Upper lobe of left lung (tissue), 6 donors: Measurements from ENCODE around the gene TBX19. TPM values are rescaled to one million over a fixed set of nuclear protein-coding genes. Genes with fewer than 3 reads are reported as not detected.

Experiments used
- ATAC-seq, 2 donors: fragments of 200-7000 bp; cut with Tn5 transposase; one replicate each; pipeline ENCODE4 v1.9.1; 2022; ENCODE audit warnings: mild to moderate bottlenecking in 2 of 2, moderate library complexity in 2 of 2; ENCODE audit not compliant: low FRiP score in 2 of 2
- DNase-seq, 2 donors: peaks; one replicate each; pipeline ENCODE4 v3.0.0-alpha.2; 2019 to 2020
- H3K27ac ChIP-seq, 4 donors: fragments of 200-600 bp; sonication (generic); one replicate each; pipeline ENCODE4 v1.5.1; 2016 to 2019
- H3K27me3 ChIP-seq, 4 donors: fragments of 200-600 bp; sonication (generic); one replicate each; pipeline ENCODE4 v1.5.1; 2017 to 2019
- H3K36me3 ChIP-seq, 4 donors: fragments of 200-600 bp; sonication (generic); one replicate each; pipeline ENCODE4 v1.5.1; 2016 to 2019
- H3K4me1 ChIP-seq, 4 donors: fragments of 200-600 bp; sonication (generic); one replicate each; pipeline ENCODE4 v1.5.1; 2018 to 2019
- H3K4me3 ChIP-seq, 4 donors: fragments of 200-600 bp; sonication (generic); one replicate each; pipeline ENCODE4 v1.5.1; 2017 to 2019; ENCODE audit warnings: mild to moderate bottlenecking in 2 of 4, moderate library complexity in 1 of 4
- H3K9me3 ChIP-seq, 4 donors: fragments of 200-600 bp; sonication (generic); one replicate each; pipeline ENCODE4 v1.5.1; 2018 to 2019
- CTCF ChIP-seq, 6 experiments: fragments of 450-650 bp in 4 of 6; fragments of 200-600 bp in 2 of 6; sonication (generic) in 2 of 6; IDR thresholded peaks; one replicate each; pipeline ENCODE4 v1.5.1; 2016 to 2019; ENCODE audit warnings: antibody characterized with exemption in 6 of 6
- EP300 ChIP-seq, 4 donors: sonication (generic); formaldehyde crosslinking; IDR thresholded peaks; one replicate each; pipeline ENCODE4 v1.5.1; 2017; ENCODE audit warnings: antibody characterized with exemption in 4 of 4, control low read depth in 2 of 4
- POLR2A ChIP-seq, 4 donors: fragments of 450-650 bp; IDR thresholded peaks; one replicate each; pipeline ENCODE4 v1.5.1; 2016 to 2017; ENCODE audit warnings: antibody characterized with exemption in 4 of 4, mild to moderate bottlenecking in 2 of 4
- POLR2AphosphoS5 ChIP-seq, 2 donors: sonication (generic); formaldehyde crosslinking; IDR thresholded peaks; one replicate each; pipeline ENCODE4 v1.5.1; 2017; ENCODE audit warnings: antibody characterized with exemption in 2 of 2
- WGBS, 2 donors: methylation state at CpG; one replicate each; pipeline ENCODE4 v1.1.5; 2017 to 2018; 5-methylcytosine and 5-hydroxymethylcytosine counted together
- total RNA-seq, 6 donors: library from RNA; depleted of rRNA in 4 of 6; stranded (reverse); fragments of >200 nt in 4 of 6; gene quantifications; one replicate each; pipeline versions ENCODE4 v1.1.0 to v1.2.1, GENCODE V29; 2016 to 2021
- donor health status: DM: no; HTN: no; CAD: no; lungs with moderate emphysema.
- donor health status: DM: no; HTN: yes; CAD: no; lungs with severe emphysema.

TBX19 gene
- total RNA-seq, 6 donors from 2014 or later = 0.91 to 6.3 (median 2.4) TPM

- 46 to 65% methylated on average over 2 of the region's 2 CpGs for WGBS, 2 donors
- DNase-seq = no peak
- H3K9me3 ChIP-seq = peaks cover 0 to 4% (median 3%) of the 10 kb centered on the region in 4 donors
- H3K4me1 ChIP-seq = peaks cover 4 to 7% (median 7%) of the 10 kb centered on the region in 4 donors
- no peak for ATAC-seq
- no peaks in the 10 kb centered on the region for H3K36me3 ChIP-seq
- no peak overlapping the region for H3K27ac ChIP-seq
- H3K4me3 ChIP-seq = no peak overlapping the region
- TF ChIP-seq CTCF (IDR thresholded peaks at IDR 0.05) = no peak
- no peak for TF ChIP-seq POLR2A (IDR thresholded peaks at IDR 0.05)
- TF ChIP-seq POLR2AphosphoS5 (IDR thresholded peaks at IDR 0.05) = no peak
- TF ChIP-seq EP300 (IDR thresholded peaks at IDR 0.05) = no peak
- H3K27me3 ChIP-seq = no peaks in the 10 kb centered on the region
Measured at GRCh38 chr1:168261390-168261789, 19.3 kb upstream of the TBX19 start.

DNA sequence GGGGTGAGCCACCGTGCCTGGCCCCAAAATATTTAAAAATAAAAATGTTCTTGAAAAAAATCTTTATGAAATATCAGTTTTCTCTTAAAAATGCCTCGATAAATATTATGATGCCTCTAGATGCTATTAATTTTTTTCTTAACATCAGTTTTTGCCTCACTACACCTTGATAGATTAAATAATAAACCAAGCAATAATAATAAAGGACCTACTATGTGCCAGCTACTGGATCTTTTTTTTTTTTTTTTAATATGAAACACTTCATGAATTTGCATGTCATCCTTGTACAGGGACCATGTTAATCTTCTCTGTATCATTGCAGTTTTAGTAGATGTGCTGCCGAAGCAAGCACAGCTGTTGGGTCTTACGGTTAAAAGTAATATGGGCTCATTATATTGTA is 17.5 kb upstream of the TBX19 start:
- no peak for DNase-seq
- no peak overlapping the region for H3K27ac ChIP-seq
- H3K4me1 ChIP-seq = peaks cover 4 to 7% (median 7%) of the 10 kb centered on the region in 4 donors
- H3K9me3 ChIP-seq = no peaks in the 10 kb centered on the region
- H3K27me3 ChIP-seq = no peaks in the 10 kb centered on the region
- no peak overlapping the region for H3K4me3 ChIP-seq
- no peak for TF ChIP-seq POLR2A (IDR thresholded peaks at IDR 0.05)
- no peak for TF ChIP-seq EP300 (IDR thresholded peaks at IDR 0.05)
- no peak for TF ChIP-seq POLR2AphosphoS5 (IDR thresholded peaks at IDR 0.05)
- no peak for TF ChIP-seq CTCF (IDR thresholded peaks at IDR 0.05)
- ATAC-seq = no peak
- H3K36me3 ChIP-seq = no peaks in the 10 kb centered on the region
- 88 to 93% methylated on average over 4 of the region's 4 CpGs for WGBS, 2 donors

GRCh38 chr1:168264296-168264695 is 16.4 kb upstream of the TBX19 start:
- TF ChIP-seq POLR2A (IDR thresholded peaks at IDR 0.05) (no peak), EP300 (IDR thresholded peaks at IDR 0.05) (no peak), CTCF (IDR thresholded peaks at IDR 0.05) (no peak), POLR2AphosphoS5 (IDR thresholded peaks at IDR 0.05) (no peak)
- no peak for DNase-seq
- H3K27ac ChIP-seq = no peak overlapping the region
- no peaks in the 10 kb centered on the region for H3K36me3 ChIP-seq
- H3K4me3 ChIP-seq = no peak overlapping the region
- ATAC-seq = no peak
- H3K4me1 ChIP-seq = peaks cover 4 to 7% (median 7%) of the 10 kb centered on the region in 4 donors
- WGBS, 2 donors = 97 to 99% methylated on average over 7 of the region's 7 CpGs
- H3K27me3 ChIP-seq = no peaks in the 10 kb centered on the region
- no peaks in the 10 kb centered on the region for H3K9me3 ChIP-seq

GRCh38 chr1:168265596-168265995 is 15.1 kb upstream of the TBX19 start:
- TF ChIP-seq CTCF (IDR thresholded peaks at IDR 0.05) (no peak), EP300 (IDR thresholded peaks at IDR 0.05) (no peak), POLR2A (IDR thresholded peaks at IDR 0.05) (no peak), POLR2AphosphoS5 (IDR thresholded peaks at IDR 0.05) (no peak)
- no peak overlapping the region for H3K27ac ChIP-seq
- no peaks in the 10 kb centered on the region for H3K27me3 ChIP-seq
- no peaks in the 10 kb centered on the region for H3K36me3 ChIP-seq
- DNase-seq (no peak), ATAC-seq (no peak)
- no peaks in the 10 kb centered on the region for H3K9me3 ChIP-seq
- 94% methylated on average over 1 of the region's 1 CpG; no CpG with 5 or more reads in 1 of the 2 donors for WGBS, 2 donors
- no peak overlapping the region for H3K4me3 ChIP-seq
- peaks cover 4 to 7% (median 7%) of the 10 kb centered on the region in 4 donors for H3K4me1 ChIP-seq

- no peak for ATAC-seq
- no peak overlapping the region for H3K4me3 ChIP-seq
- no peaks in the 10 kb centered on the region for H3K9me3 ChIP-seq
- no peak for DNase-seq
- TF ChIP-seq EP300 (IDR thresholded peaks at IDR 0.05) (no peak), POLR2AphosphoS5 (IDR thresholded peaks at IDR 0.05) (no peak), CTCF (IDR thresholded peaks at IDR 0.05) (no peak), POLR2A (IDR thresholded peaks at IDR 0.05) (no peak)
- 80% methylated on average over 6 of the region's 6 CpGs for WGBS, 2 donors
- H3K27me3 ChIP-seq = no peaks in the 10 kb centered on the region
- H3K27ac ChIP-seq = no peak overlapping the region
- H3K4me1 ChIP-seq = peaks cover 0 to 6% (median 0%) of the 10 kb centered on the region in 4 donors
- H3K36me3 ChIP-seq = no peaks in the 10 kb centered on the region
Measured at GRCh38 chr1:168266644-168267186, 14.0 kb upstream of the TBX19 start.
